PC-9 (cell line): ENCODE measurements around the gene FYN. TPM values are rescaled to one million over a fixed set of nuclear protein-coding genes. Genes with fewer than 3 reads are reported as not detected.

ENCODE experiments used
- BruUV-seq: library from RNA; stranded (reverse); fragments of 400-500 nt; replicated peaks from 2 replicates; lab custom pipeline; 2021; lab: Mats Ljungman, UMichigan
- CTCF ChIA-PET: fragments of 300-600 bp; sonication (Branson Sonifier 250); formaldehyde crosslinking; loops from one replicate; lab custom pipeline; 2022; ENCODE audit warnings: antibody characterized with exemption; lab: Charles Lee
- POLR2A ChIA-PET: fragments of 300-600 bp; sonication (Branson Sonifier 250); formaldehyde crosslinking; loops from one replicate; lab custom pipeline; 2022; ENCODE audit warnings: antibody characterized with exemption; ENCODE audit not compliant: unreplicated experiment; lab: Charles Lee
- DNase-seq, 2 experiments: peaks; one replicate each; pipeline versions ENCODE4 v3.0.0 to v3.0.0-alpha.2; 2015 to 2022; ENCODE audit warnings: mixed read lengths in 1 of 2
- H2AFZ ChIP-seq: fragments of 200-600 bp; sonication (generic); 2 replicates; pipeline ENCODE4 v1.8.1; 2017; ENCODE audit warnings: antibody characterized with exemption
- H3F3A ChIP-seq: fragments of 200-600 bp; sonication (generic); 2 replicates; pipeline ENCODE4 v1.8.1; 2017; ENCODE audit warnings: antibody characterized with exemption, mild to moderate bottlenecking, low read depth; ENCODE audit not compliant: insufficient read depth
- H3K27ac ChIP-seq: fragments of 200-600 bp; sonication (generic); 2 replicates; pipeline ENCODE4 v1.6.1; 2016; ENCODE audit warnings: mixed run types
- H3K27me3 ChIP-seq: fragments of 200-600 bp; sonication (generic); 2 replicates; pipeline ENCODE4 v1.6.1; 2016; ENCODE audit warnings: low read depth, mixed run types; ENCODE audit not compliant: insufficient read depth
- H3K36me3 ChIP-seq: fragments of 200-600 bp; sonication (generic); 2 replicates; pipeline ENCODE4 v1.6.1; 2016; ENCODE audit warnings: low read depth, mixed run types
- H3K4me1 ChIP-seq: fragments of 200-600 bp; sonication (generic); replicated peaks from 2 replicates; pipeline ENCODE4 v1.6.1; 2016; ENCODE audit warnings: mixed run types; ENCODE audit not compliant: insufficient read depth
- H3K4me2 ChIP-seq: fragments of 200-600 bp; sonication (generic); 2 replicates; pipeline ENCODE4 v1.6.1; 2017; ENCODE audit warnings: mixed run types
- H3K4me3 ChIP-seq: fragments of 200-600 bp; sonication (generic); 2 replicates; pipeline ENCODE4 v1.6.1; 2016; ENCODE audit warnings: mixed run types
- H3K79me2 ChIP-seq: fragments of 200-600 bp; sonication (generic); 2 replicates; pipeline ENCODE4 v1.6.1; 2017; ENCODE audit warnings: low read depth, mixed run types
- H3K9me2 ChIP-seq: fragments of 200-600 bp; sonication (generic); 2 replicates; pipeline ENCODE4 v1.8.1; 2017; ENCODE audit warnings: mild to moderate bottlenecking; ENCODE audit not compliant: insufficient read depth
- H3K9me3 ChIP-seq: fragments of 200-600 bp; sonication (generic); 2 replicates; pipeline ENCODE4 v1.8.1; 2016; ENCODE audit warnings: low read depth; ENCODE audit not compliant: insufficient read depth
- H4K20me1 ChIP-seq: fragments of 200-600 bp; sonication (generic); 2 replicates; pipeline ENCODE4 v1.8.1; 2017; ENCODE audit not compliant: insufficient read depth
- EZH2 ChIP-seq: fragments of 200-600 bp; sonication (generic); IDR thresholded peaks from 2 replicates; pipeline ENCODE4 v1.8.0; 2017; ENCODE audit warnings: antibody characterized with exemption, low read depth
- intact Hi-C: fragments of 100-400 bp; cut with micrococcal nuclease; formaldehyde crosslinking; loops from one replicate; pipeline ENCODE4 v1.10.0; 2022; ENCODE audit not compliant: unreplicated experiment
- total RNA-seq: library from RNA; stranded (reverse); gene quantifications from 2 replicates; pipeline ENCODE4 v1.2.3, GENCODE V29; 2021
- TF ChIP-seq, protein P1 (sequence below): fragments of 200-600 bp; sonication (generic); conservative IDR thresholded peaks from 2 replicates; pipeline ENCODE4 v1.6.1; 2017; ENCODE audit warnings: mixed run types, antibody characterized with exemption, mild to moderate bottlenecking, moderate library complexity

The FYN gene
- total RNA-seq, 1 experiment from 2014 or later = 53.3 TPM

DNA sequence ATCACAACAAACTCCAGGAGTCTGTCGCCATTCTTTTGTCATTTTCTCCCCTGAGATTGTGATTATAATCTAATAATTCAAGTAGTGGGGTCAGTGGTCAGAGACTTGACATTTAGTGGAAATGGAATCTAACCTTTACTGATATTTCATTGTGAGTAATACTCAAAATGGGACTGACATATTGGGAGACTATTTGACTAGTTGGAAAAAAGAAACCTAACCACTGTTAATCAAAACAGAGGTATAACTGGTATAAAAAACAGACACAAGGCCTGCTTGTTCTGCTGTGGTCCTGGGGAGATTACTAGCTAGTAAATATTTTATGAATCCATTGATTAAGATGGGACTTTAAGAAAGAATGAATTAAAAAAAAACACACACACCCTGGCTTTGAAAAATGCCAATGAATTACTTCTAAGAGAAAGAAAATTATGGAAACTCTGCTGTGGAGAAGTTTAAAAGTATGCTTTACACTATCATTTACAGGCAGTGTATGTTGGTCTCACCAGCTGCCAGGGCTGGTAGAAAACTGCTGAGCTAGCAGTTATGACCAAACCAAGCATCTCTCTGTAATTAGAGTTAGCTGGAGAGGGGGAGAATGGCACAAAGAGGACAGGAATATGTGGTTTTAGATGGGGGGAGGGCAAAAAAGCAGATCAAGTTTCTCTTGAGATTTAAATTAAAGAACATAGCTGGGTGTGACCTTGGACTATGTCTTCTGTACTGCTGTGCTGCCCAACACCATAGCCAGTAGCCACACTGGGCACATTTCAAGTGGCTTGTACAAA, 103.7 kb downstream of the FYN start:
- Histone ChIP-seq H2AFZ (no peak overlapping the region), H3K4me2 (no peak overlapping the region), H3K36me3 (no peaks in the 10 kb centered on the region), H3K9me2 (no peaks in the 10 kb centered on the region), H3K4me3 (no peak overlapping the region), H4K20me1 (no peaks in the 10 kb centered on the region), H3K4me1 (peaks cover 9% of the 10 kb centered on the region), H3K79me2 (no peaks in the 10 kb centered on the region), H3K27ac (no peak overlapping the region), H3K27me3 (no peaks in the 10 kb centered on the region), H3F3A (peaks cover 6% of the 10 kb centered on the region; the same call in 1 of the 2 replicates), H3K9me3 (no peaks in the 10 kb centered on the region)
- ChIA-PET CTCF (no interaction called here), POLR2A (interaction anchor here (0.6 kb wide), 1 partner anchor 880 kb away, joined by 5 read pairs; no protein-coding TSS in a partner anchor)
- BruUV-seq = no TSS peak
- DNase-seq = peak in 1 of 2 experiments; percentile 29
- no peak for TF ChIP-seq EZH2
- TF ChIP-seq, protein P1, sequence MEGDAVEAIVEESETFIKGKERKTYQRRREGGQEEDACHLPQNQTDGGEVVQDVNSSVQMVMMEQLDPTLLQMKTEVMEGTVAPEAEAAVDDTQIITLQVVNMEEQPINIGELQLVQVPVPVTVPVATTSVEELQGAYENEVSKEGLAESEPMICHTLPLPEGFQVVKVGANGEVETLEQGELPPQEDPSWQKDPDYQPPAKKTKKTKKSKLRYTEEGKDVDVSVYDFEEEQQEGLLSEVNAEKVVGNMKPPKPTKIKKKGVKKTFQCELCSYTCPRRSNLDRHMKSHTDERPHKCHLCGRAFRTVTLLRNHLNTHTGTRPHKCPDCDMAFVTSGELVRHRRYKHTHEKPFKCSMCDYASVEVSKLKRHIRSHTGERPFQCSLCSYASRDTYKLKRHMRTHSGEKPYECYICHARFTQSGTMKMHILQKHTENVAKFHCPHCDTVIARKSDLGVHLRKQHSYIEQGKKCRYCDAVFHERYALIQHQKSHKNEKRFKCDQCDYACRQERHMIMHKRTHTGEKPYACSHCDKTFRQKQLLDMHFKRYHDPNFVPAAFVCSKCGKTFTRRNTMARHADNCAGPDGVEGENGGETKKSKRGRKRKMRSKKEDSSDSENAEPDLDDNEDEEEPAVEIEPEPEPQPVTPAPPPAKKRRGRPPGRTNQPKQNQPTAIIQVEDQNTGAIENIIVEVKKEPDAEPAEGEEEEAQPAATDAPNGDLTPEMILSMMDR = no peak
- intact Hi-C loops = no loop called here

DNA sequence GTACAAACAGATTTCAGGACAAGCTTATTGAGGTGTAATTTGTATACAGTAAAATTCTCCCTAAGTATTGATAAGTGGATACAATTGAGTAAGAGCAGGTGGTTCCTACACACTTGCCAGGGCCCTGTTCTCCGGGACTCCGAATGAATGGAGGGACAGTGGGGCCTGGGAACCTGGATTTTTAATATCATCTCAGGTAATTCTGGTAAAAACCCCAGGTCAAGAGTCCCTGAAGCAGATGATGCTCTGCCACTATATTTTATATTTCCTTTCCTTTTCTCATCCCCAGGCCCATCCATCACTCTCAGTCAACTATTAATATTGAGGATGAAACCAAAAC, 104.9 kb downstream of the FYN start:
- no peaks in the 10 kb centered on the region for H3K9me2 ChIP-seq
- CTCF ChIA-PET = no interaction called here

DNA sequence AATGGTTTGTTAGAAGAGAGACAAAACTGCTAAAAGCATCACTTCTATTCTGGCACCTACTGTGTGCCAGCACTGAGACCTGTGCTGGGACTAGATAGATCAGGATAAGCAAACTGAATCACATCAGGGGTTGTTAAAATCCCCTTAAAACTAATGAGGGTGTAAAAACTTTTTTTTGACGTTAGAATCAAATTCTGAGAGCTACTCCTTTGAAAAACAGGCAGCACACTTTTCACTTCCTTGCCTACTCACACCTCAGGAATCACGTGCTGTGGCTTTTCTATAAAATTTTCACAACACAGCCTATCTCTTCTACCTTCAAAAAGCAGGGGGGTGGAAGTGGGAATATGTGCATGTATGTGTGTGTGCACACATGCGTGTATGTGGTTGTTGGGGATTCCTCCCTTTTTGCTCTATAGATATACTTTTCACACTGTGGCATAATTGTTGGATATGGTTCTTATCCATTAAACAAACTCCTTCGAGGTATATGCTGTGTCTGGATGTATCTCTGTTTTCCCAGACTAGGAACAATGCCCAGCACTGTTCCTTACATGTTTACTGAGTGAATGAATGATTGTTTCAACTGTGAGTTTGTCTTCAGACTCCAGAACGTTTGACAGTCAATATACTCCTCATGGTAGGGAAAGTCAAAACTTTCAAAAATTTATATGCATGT, 105.4 kb downstream of the FYN start:
- ChIA-PET CTCF (no interaction called here), POLR2A (no interaction called here)
- H3K79me2 ChIP-seq = no peaks in the 10 kb centered on the region
- no peaks in the 10 kb centered on the region for H4K20me1 ChIP-seq
- H3K4me2 ChIP-seq = no peak overlapping the region
- DNase-seq = peak in 1 of 2 experiments; percentile 17
- no peak overlapping the region for H3K4me3 ChIP-seq
- H3K4me1 ChIP-seq = no peaks in the 10 kb centered on the region
- no TSS peak for BruUV-seq
- H3K27me3 ChIP-seq = no peaks in the 10 kb centered on the region
- H3K27ac ChIP-seq = no peak overlapping the region
- H2AFZ ChIP-seq = no peak overlapping the region
- no peaks in the 10 kb centered on the region for H3K9me3 ChIP-seq
- H3K36me3 ChIP-seq = no peaks in the 10 kb centered on the region
- intact Hi-C loops = no loop called here
- no peak for TF ChIP-seq EZH2
- TF ChIP-seq, protein P1 = no peak
- H3K9me2 ChIP-seq = no peaks in the 10 kb centered on the region
- H3F3A ChIP-seq = no peaks in the 10 kb centered on the region

More for the DNA sequence above, 104.9 kb downstream of the FYN start:
- H3K4me2 ChIP-seq = no peak overlapping the region
- no peaks in the 10 kb centered on the region for H3K9me3 ChIP-seq
- BruUV-seq = no TSS peak
- no peak overlapping the region for H2AFZ ChIP-seq
- H3K4me1 ChIP-seq = no peaks in the 10 kb centered on the region
- no peak for TF ChIP-seq EZH2
- TF ChIP-seq, protein P1 = no peak
- H3K4me3 ChIP-seq = no peak overlapping the region
- H3K27ac ChIP-seq = no peak overlapping the region
- POLR2A ChIA-PET = no interaction called here
- intact Hi-C loops = no loop called here
- no peaks in the 10 kb centered on the region for H3K79me2 ChIP-seq
- H4K20me1 ChIP-seq = no peaks in the 10 kb centered on the region
- H3F3A ChIP-seq = no peaks in the 10 kb centered on the region
- H3K36me3 ChIP-seq = no peaks in the 10 kb centered on the region
- DNase-seq = no peak
- no peaks in the 10 kb centered on the region for H3K27me3 ChIP-seq
